Measurements from ENCODE around the gene PRICKLE1.
"Not testable (repeated sequence)": the region's sequence is repeated elsewhere in the genome, so short reads cannot be mapped to it uniquely, and the experiment has no call there.

PRICKLE1 gene

DNA sequence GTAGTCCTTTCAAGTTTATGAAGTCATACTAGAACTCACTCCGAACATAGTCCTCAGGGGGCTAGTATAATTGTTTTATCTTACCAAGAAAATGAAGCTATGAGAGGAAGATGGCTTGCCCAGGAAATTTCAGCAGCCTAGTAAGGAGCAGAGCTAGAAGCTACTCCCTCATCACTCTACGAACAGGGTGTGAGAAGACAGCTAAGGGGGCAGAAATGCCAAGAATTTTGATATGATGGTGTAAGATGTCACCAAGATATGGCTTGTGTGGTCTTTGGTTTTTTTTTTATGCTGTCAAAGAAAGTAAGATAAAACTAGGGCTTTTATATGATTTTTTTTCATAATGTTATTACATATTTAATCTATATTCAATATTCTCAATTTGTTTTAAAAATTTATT, 47.6 kb downstream of the PRICKLE1 start:
- Mint-ChIP-seq H3K27ac (no peak overlapping the region), H3K4me1 (no peaks in the 10 kb centered on the region), H3K4me3 (no peak overlapping the region), H3K36me3 (no peaks in the 10 kb centered on the region), H3K9me3 (no peaks in the 10 kb centered on the region)
- ATAC-seq (no peak), DNase-seq (ENCODE audit: low spot score in 2 of 2) (no peak)

DNA sequence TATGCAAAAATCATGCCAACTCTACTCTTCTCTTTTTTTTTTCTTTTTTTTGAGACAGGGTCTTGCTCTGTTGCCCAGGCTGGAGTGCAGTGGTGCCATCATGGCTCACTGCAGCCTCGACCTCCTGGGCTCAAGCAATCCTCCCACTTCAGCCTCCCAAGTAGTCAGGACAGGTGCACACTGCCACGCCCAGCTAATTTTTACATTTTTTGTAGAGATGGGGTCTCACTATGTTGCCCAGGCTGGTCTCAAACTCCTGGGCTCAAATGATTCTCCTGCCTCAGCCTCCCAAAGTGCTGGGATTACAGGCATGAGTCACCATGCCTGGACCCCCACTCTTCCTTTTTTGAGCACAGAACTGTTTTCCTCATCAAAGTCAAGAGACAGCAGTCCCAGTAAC, 48.2 kb downstream of the PRICKLE1 start:
- not testable (repeated sequence) for H3K4me1 Mint-ChIP-seq; H3K4me3 Mint-ChIP-seq; ATAC-seq; H3K36me3 Mint-ChIP-seq; DNase-seq (ENCODE audit: low spot score in 2 of 2); H3K9me3 Mint-ChIP-seq; H3K27ac Mint-ChIP-seq

DNA sequence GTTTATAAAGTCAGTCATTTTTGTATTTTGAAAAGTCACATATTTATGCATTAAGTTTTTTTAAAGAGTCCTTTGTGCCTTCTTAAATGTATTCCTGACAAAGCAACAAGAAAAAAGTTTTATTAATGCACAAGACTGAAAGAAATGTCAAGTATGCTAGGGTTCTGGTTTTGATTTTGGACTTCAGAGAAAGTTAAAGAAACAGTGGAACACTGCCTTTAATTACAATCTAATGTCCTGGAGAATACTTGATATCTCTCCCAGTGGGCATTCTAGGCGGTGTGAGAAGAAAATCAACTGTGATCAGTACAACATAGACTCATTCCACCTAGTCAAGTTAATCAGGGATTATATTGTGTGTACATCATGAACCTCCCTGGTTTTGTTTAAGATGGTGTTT, 49.9 kb downstream of the PRICKLE1 start:
- Mint-ChIP-seq H3K9me3 (no peaks in the 10 kb centered on the region), H3K27ac (no peak overlapping the region), H3K4me3 (no peak overlapping the region), H3K36me3 (no peaks in the 10 kb centered on the region), H3K4me1 (no peaks in the 10 kb centered on the region)
- ATAC-seq (no peak), DNase-seq (ENCODE audit: low spot score in 2 of 2) (no peak)

DNA sequence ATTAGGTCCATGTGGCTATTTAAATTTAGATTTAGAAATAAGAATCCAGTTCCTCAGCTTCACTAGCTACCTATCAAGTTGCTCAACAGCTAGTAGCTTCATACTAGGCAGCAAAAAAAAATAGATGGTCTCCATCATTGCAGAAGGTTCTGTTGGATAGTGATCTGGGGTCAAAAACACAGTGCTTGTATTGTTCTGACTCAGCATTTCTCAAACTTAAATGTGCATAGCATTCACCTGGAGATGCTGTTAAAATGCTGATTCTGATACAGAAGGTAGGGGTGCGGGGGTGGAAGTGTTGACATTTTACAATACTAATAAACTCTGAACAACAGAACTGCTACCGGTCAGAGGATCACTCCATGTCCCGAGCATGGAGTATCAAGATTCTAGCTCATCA, 51.3 kb downstream of the PRICKLE1 start:
- Mint-ChIP-seq H3K27ac (no peak overlapping the region), H3K36me3 (no peaks in the 10 kb centered on the region), H3K9me3 (no peaks in the 10 kb centered on the region), H3K4me3 (no peak overlapping the region), H3K4me1 (no peaks in the 10 kb centered on the region)
- no peak for DNase-seq (ENCODE audit: low spot score in 2 of 2)
- ATAC-seq: no peak

DNA sequence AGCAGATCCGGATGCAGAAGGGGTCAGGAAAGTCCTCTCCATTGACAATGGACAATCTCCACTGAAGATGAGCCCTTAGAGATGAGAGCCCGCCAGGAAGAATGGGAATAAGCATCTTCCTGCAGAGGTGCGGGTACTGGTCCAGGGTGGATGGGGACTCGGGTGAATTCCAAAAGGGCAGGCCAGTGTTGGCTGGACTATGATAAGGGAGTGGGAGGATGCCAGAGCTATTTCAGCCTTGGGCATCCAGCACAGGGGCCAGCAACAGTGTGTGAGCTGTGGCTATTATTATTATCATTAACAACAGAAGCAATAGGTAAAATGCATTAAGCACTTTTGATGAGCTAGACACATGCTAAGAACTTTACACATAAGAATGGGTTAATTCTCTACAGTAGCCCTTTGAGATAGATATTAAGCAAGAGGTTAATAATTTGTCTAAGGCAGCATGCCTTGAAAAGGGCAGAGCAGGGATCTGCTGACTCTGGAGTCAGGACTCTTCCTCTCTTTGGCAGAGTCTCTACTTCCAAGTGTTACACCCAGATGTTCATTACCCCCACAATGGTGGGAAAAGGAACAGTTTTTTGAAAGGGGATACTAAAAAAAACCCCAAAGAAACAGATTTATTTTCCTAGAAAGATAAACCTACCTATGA, 55.2 kb downstream of the PRICKLE1 start:
- ATAC-seq (no peak), DNase-seq (ENCODE audit: low spot score in 2 of 2) (no peak)
- Mint-ChIP-seq H3K27ac (no peak overlapping the region), H3K9me3 (no peaks in the 10 kb centered on the region), H3K36me3 (no peaks in the 10 kb centered on the region), H3K4me1 (no peaks in the 10 kb centered on the region), H3K4me3 (no peak overlapping the region)

DNA sequence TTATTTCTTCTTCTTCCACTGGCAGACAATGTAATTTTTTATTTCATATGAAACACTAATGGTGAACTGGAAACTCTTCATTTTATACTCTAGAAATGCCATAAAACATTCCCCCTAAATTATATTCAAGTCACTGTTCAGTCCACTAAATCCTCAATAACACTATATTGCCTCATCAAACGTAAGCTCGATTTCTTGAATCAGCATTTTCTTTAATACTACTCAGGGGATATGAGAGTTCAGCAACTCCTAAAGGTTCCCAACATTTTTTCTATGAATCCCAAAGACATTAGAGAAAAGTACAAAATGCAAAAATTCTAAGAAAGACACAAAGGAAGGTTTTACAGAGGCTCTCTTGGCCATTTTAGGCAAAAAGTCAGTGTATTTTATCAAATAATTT, 59.3 kb downstream of the PRICKLE1 start:
- Mint-ChIP-seq H3K36me3 (no peaks in the 10 kb centered on the region), H3K9me3 (no peaks in the 10 kb centered on the region), H3K27ac (no peak overlapping the region), H3K4me1 (no peaks in the 10 kb centered on the region), H3K4me3 (no peak overlapping the region)
- ATAC-seq (no peak), DNase-seq (ENCODE audit: low spot score in 2 of 2) (no peak)

DNA sequence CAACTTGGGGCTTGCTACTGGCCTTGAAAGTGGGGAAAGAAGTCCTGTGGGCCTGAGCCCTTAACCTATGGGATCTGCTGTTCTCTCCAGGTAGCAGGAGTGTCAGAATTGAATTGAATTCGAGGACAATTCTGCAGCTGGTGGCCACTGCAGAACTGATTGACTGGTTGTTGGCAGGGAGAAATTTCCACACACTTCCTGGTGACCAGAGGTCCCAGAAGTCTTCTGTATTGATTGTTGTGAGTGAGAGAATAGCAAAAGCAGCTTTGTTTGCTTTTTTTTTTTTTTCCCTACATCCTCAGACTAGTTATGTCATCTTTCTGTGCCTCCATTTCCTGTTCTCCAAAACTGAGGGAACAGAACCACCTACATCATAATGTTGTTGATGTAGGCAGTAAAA, 64.1 kb downstream of the PRICKLE1 start:
- H3K4me3 Mint-ChIP-seq: no peak overlapping the region
- ATAC-seq (no peak), DNase-seq (ENCODE audit: low spot score in 2 of 2) (no peak)
- no peak overlapping the region for H3K27ac Mint-ChIP-seq
- no peaks in the 10 kb centered on the region for H3K9me3 Mint-ChIP-seq
- H3K36me3 Mint-ChIP-seq: no peaks in the 10 kb centered on the region
- H3K4me1 Mint-ChIP-seq: no peaks in the 10 kb centered on the region

DNA sequence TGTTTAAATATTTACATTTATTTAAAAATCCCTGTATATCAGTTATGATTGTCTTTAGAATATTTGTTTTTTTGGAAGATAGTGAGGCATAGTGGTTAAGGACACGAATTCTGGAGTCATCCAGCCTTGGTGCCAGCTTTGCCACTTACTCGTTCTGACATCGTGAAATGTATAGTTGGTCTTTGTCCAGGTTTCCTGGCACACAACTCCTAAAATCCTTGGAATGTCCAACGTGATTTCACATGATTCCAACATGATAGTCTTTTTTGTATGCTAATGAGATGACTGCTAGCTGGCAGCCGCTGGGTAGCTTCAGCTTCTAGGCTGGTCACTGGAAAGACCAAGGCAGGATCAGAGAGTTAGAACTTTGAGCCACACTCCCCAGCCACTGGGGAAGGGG, 64.8 kb downstream of the PRICKLE1 start:
- H3K36me3 Mint-ChIP-seq: no peaks in the 10 kb centered on the region
- no peak overlapping the region for H3K27ac Mint-ChIP-seq
- DNase-seq (ENCODE audit: low spot score in 2 of 2) (no peak), ATAC-seq (no peak)
- H3K9me3 Mint-ChIP-seq: no peaks in the 10 kb centered on the region
- no peaks in the 10 kb centered on the region for H3K4me1 Mint-ChIP-seq
- H3K4me3 Mint-ChIP-seq: no peak overlapping the region

DNA sequence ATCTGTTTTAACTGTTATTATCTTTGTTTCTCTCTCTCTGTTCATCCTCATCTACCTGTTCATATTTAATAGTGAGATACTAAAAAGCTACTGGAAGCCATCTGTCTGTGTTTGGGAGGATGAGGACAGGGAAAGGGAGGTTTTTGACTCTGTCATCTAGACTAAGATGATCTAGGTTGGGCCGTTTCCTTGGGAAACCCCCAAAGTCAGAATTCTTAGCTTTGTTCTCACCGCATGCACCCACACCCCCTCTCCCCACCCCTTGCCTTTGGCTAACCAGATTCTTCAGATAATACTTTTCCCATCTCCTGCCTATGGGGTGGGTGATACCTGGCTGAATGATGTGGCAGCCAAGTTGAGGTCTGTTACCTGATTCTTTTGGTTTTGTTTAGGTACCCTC, 73.0 kb downstream of the PRICKLE1 start:
- Mint-ChIP-seq H3K9me3 (peaks cover 3% of the 10 kb centered on the region), H3K4me1 (no peaks in the 10 kb centered on the region), H3K36me3 (no peaks in the 10 kb centered on the region), H3K27ac (no peak overlapping the region), H3K4me3 (no peak overlapping the region)
- ATAC-seq (no peak), DNase-seq (ENCODE audit: low spot score in 2 of 2) (no peak)

DNA sequence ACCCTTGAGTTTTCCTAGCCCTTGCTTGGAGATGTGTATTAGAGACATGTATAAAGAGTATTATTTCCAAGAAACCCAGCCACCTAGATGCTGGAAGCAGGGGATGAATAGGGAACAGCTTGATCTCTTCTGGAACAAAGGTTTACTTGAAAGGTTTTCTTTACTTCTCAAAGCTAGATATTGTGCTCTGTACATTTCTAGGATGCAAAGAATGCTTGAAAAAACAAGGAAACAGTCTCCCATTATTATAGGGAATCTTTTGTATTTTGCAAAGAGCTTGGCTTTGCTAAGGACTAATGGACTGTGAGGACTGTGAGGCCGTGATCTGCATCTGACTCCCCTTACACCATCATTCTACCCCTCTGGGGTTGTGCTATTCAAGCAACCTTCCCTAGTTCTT, 77.9 kb downstream of the PRICKLE1 start:
- DNase-seq (ENCODE audit: low spot score in 2 of 2) (no peak), ATAC-seq (no peak)
- Mint-ChIP-seq H3K9me3 (peaks cover 3% of the 10 kb centered on the region), H3K36me3 (no peaks in the 10 kb centered on the region), H3K4me1 (no peaks in the 10 kb centered on the region), H3K27ac (no peak overlapping the region), H3K4me3 (no peak overlapping the region)

DNA sequence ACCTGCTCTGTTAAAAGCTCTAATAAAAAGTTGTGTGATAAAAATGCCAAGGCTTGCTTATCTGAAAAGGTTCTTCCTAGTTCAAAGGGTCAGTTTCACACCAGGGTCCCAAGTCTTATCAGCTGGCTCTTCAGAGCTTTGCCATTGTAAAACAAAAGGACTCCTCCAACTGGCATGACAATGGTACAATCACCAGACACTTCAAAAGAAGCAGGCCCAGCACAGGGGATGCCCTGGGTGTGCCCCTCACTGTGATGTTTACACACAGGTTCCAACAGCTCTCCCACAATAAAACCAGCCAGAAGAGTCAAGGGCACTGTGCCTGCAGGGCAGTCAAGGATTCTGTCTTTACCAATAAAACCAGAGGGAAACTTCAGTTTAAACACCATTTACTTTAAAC, 78.7 kb downstream of the PRICKLE1 start:
- Mint-ChIP-seq H3K9me3 (no peaks in the 10 kb centered on the region), H3K36me3 (no peaks in the 10 kb centered on the region), H3K4me1 (no peaks in the 10 kb centered on the region), H3K27ac (no peak overlapping the region), H3K4me3 (no peak overlapping the region)
- ATAC-seq: no peak
- no peak for DNase-seq (ENCODE audit: low spot score in 2 of 2)

DNA sequence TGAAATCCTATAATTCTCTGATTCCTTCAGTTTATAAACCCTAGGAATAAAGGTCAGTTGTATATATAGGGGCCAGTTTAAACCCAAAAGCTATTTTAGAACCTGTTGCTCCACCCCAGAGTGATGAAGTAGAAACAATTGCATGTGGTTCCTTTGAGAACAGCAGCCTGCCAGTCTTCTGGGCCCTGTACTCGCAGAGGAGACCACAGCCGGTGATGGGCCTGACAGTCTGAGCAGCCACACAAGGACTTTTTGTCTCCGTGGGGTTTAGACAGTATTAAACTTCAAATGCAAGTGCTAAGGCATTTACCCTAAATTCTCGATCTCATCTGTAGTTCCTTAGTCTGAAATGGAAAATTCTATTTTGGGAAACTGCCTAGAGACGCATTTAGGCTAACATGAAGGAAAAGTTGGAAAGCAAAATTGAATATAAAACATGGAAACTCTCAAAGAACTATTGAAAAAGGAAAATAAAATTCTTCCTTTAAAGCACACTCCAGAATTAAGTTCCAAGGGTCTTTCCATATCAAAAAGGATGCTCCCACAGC, 80.6 kb downstream of the PRICKLE1 start:
- no peaks in the 10 kb centered on the region for H3K4me1 Mint-ChIP-seq
- no peak overlapping the region for H3K4me3 Mint-ChIP-seq
- no peak overlapping the region for H3K27ac Mint-ChIP-seq
- DNase-seq (ENCODE audit: low spot score in 2 of 2) (no peak), ATAC-seq (no peak)
- H3K36me3 Mint-ChIP-seq: no peaks in the 10 kb centered on the region
- no peaks in the 10 kb centered on the region for H3K9me3 Mint-ChIP-seq

DNA sequence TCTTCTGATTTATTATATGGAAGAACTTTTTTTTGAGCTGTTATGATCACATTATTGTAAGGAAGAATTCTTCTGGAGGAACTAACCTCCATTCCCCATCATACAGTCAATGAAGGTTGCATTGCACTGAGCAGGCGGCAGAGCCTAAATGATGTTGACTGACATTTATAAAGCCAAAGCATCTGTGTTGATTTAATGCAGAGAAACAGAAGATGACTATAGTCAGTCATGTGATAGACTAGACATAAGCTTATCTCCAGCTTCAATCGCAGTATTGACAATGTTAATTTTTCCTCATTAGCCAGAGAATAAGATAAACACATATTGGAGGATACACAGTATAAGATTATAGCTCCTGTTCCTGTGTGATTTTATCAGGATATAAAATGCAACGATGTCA, 82.0 kb downstream of the PRICKLE1 start:
- ATAC-seq: no peak
- Mint-ChIP-seq H3K36me3 (no peaks in the 10 kb centered on the region), H3K4me3 (no peak overlapping the region), H3K4me1 (no peaks in the 10 kb centered on the region), H3K27ac (no peak overlapping the region), H3K9me3 (no peaks in the 10 kb centered on the region)
- DNase-seq (ENCODE audit: low spot score in 2 of 2): no peak

DNA sequence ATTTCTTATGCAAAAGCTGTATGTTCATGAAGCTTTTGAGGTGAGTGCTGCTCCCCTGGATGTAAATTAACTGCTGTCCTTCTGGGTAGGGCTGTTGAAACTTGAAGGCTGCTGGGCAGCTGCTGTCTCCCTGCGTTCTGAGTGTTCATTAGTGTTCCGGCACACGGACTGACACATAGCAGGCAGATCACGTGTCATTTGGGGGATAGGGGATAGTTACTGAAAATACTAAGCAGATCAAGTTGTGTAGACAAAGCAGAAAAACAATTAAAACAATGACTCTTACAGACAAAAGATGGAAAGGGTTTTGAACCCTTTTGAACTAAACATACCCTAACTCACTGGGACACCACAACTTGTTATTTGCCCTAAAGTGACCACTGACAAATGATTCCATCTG, 82.5 kb downstream of the PRICKLE1 start:
- ATAC-seq (no peak), DNase-seq (ENCODE audit: low spot score in 2 of 2) (no peak)
- H3K36me3 Mint-ChIP-seq: no peaks in the 10 kb centered on the region
- H3K27ac Mint-ChIP-seq: no peak overlapping the region
- H3K9me3 Mint-ChIP-seq: no peaks in the 10 kb centered on the region
- no peaks in the 10 kb centered on the region for H3K4me1 Mint-ChIP-seq
- H3K4me3 Mint-ChIP-seq: no peak overlapping the region

DNA sequence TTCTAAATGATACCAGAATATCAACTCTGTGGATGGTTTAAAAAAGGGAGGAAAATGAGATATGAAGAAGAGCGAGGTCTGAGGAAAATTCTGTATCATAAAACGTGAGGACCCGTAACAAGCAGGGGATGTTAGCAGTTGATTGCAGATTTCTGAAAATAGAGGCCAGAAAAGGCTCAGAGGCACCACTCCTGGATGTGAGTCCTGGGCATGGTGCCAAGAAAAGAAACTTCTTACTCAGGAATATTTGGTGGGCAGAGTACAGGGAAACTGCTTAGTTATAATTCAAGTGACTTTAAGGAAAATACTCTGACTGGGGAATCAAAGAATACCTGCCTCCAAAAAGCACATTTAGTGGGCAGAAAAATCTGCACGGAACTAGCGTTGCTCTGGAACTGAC, 85.5 kb downstream of the PRICKLE1 start:
- ATAC-seq (no peak), DNase-seq (ENCODE audit: low spot score in 2 of 2) (no peak)
- Mint-ChIP-seq H3K9me3 (no peaks in the 10 kb centered on the region), H3K4me1 (no peaks in the 10 kb centered on the region), H3K4me3 (no peak overlapping the region), H3K36me3 (no peaks in the 10 kb centered on the region), H3K27ac (no peak overlapping the region)

DNA sequence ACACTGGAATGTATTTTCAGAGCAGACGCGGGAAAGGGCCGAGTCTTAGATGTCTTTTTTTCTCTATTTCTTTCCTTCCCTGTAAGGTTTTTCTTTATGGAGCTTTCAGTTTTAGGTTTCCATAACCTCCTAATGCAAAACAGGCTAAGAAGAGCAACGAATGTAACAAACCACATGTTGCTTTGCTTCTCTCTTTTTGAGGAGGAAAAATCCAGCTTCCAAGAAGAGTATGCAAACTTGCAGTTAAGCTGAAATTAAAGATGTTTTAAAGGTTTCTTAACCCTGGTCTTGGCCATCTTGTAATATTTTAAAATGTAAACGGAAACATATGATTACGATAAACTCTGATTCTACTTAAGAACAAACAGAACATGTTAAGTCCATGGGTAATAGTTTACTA, 86.9 kb downstream of the PRICKLE1 start:
- Mint-ChIP-seq H3K36me3 (no peaks in the 10 kb centered on the region), H3K27ac (no peak overlapping the region), H3K9me3 (no peaks in the 10 kb centered on the region), H3K4me3 (no peak overlapping the region), H3K4me1 (peaks cover 5% of the 10 kb centered on the region)
- ATAC-seq: no peak
- no peak for DNase-seq (ENCODE audit: low spot score in 2 of 2)
